ENCODE measurements around the gene RCVRN. TPM values are rescaled to one million over a fixed set of nuclear protein-coding genes. Genes with fewer than 3 reads are reported as not detected.

Gene RCVRN
- total and polyA plus RNA-seq, 9 of the 15 experiments (the other 6 are each of a cell fraction or from before 2014, with no cell fraction given) = not detected

- intact Hi-C loops (cut with micrococcal nuclease) (no loop called here), in situ Hi-C loops (cut with MboI) (no loop called here)
- Histone ChIP-seq H3K36me3 (ENCODE audit: control insufficient read depth, insufficient read depth, low read length) (no peaks in the 10 kb centered on the region), H3K27ac (ENCODE audit: extremely low read depth, low read depth, low read length) (no peak overlapping the region), H3K9me3 (replicated peaks; ENCODE audit: control insufficient read depth, insufficient read depth, low read depth, low read length) (no peaks in the 10 kb centered on the region), H3K79me2 (ENCODE audit: control insufficient read depth, insufficient read depth, low read length) (no peaks in the 10 kb centered on the region), H3K4me2 (ENCODE audit: insufficient read depth, low read length) (no peak overlapping the region), H3K9me1 (ENCODE audit: control insufficient read depth, insufficient read depth, low read length) (no peaks in the 10 kb centered on the region), H3K27me3 (ENCODE audit: control insufficient read depth in 2 of 2, insufficient read depth in 2 of 2, low read length in 2 of 2) (no peaks in the 10 kb centered on the region), H4K20me1 (replicated peaks; ENCODE audit: control insufficient read depth, insufficient read depth, low read length) (no peaks in the 10 kb centered on the region), H3K4me3 (no peak overlapping the region), H2AFZ (ENCODE audit: low read depth, low read length) (no peak overlapping the region), H3K9ac (ENCODE audit: insufficient read depth in 1 of 2, low read depth in 2 of 2, low read length in 2 of 2) (no peak overlapping the region), H3K4me1 (replicated peaks in 1 of 2; ENCODE audit: control insufficient read depth in 2 of 2, insufficient read depth in 2 of 2, low read length in 2 of 2) (no peaks in the 10 kb centered on the region)
- BruUV-seq (replicated peaks) = no TSS peak
- WGBS (ENCODE audit: insufficient coverage, low coverage, missing lambda C conversion rate) = 0% methylated on average over 4 of the region's 5 CpGs
- DNase-seq (ENCODE audit: extremely low read depth in 1 of 4, low spot score in 3 of 4) (no peak), FAIRE-seq (no peak), ATAC-seq (no peak)
- ChIA-PET CTCF (ENCODE audit: low intra/inter-chr PET ratio) (no interaction called here), POLR2A (no interaction called here)
- TF ChIP-seq SLC30A9 (CRISPR knock-in tag; IDR thresholded peaks at IDR 0.05) (no peak), ASH1L (IDR thresholded peaks at IDR 0.05; ENCODE audit: borderline replicate concordance, low read depth, partially characterized antibody) (no peak), ZKSCAN3 (CRISPR knock-in tag; IDR thresholded peaks at IDR 0.05) (no peak), FOSL1 (tag; conservative IDR thresholded peaks at IDR 0.05) (no peak), ZNF778 (CRISPR knock-in tag; IDR thresholded peaks at IDR 0.05) (no peak), DNMT1 (IDR thresholded peaks at IDR 0.05) (no peak), IFI16 (CRISPR knock-in tag; IDR thresholded peaks at IDR 0.05) (no peak), GATAD2B (IDR thresholded peaks at IDR 0.05; ENCODE audit: borderline replicate concordance) (no peak), SNAPC5 (CRISPR knock-in tag; IDR thresholded peaks at IDR 0.05) (no peak), TAF1 (IDR thresholded peaks at IDR 0.05; ENCODE audit: control insufficient read depth, extremely low read depth, insufficient read depth, low read length, severe bottlenecking) (no peak), ZNF316 (IDR thresholded peaks at IDR 0.05) (no peak), MCM3 (IDR thresholded peaks at IDR 0.05) (no peak), ZNF184 (CRISPR knock-in tag; IDR thresholded peaks at IDR 0.05) (no peak), TAL1 (IDR thresholded peaks at IDR 0.05) (no peak), SIRT6 (IDR thresholded peaks at IDR 0.05; ENCODE audit: low read depth, low read length) (no peak), MCM2 (IDR thresholded peaks at IDR 0.05; ENCODE audit: low read depth) (no peak)
Observed at GRCh38 chr17:9854255-9854654, 50.8 kb downstream of the RCVRN start.

All from K562 (cell line).